Suppressor macrophage treated with lipopolysaccharide for 4 hours (primary cell): ENCODE data around the gene MIA2.
A peak's percentile ranks its signal among the peaks of the same experiment; 100 is the strongest.
"Not testable (repeated sequence)": the region's sequence is repeated elsewhere in the genome, so short reads cannot be mapped to it uniquely, and the experiment has no call there.

Experiments used
- DNase-seq: peaks from one replicate; pipeline ENCODE4 v3.0.0-alpha.2; 2020

The MIA2 gene

DNA sequence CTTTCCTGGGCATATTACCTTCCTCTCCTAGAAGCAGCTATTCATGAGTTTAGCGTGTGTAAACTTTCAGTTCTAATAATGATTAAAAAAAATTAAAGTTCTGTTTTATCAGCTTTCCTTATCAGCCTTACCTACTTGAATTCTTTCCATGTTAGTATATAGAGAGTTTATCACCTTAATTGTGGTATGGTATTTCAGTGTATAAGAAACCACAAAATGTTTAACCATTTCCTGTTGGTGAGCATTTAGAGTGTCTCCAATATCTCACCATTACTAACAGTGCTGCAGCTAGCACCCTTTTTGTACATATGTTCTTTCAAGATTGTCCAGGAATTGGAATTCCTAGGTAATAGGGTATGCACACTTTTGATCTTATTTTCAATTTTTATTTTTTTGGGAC is 109.1 kb downstream of the MIA2 start:
- no peak for DNase-seq

DNA sequence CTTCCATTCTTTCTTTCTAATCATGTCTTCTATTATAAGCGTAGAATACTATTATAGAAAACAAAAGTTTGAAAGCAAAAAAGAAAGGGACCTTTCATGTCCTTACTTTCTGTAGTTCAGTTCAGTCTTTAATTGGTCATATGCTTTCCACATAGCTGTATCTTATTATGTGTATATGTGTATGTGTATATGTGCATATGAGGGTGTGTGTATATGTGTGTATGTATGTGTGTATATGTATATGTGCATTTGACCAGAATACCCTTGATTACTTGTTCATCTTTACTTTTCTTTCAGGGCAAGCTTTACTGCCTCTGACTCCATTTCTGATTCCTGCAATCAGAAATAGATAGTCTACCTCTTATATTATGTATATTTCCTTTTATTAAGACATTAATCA is 109.9 kb downstream of the MIA2 start:
- no peak for DNase-seq

DNA sequence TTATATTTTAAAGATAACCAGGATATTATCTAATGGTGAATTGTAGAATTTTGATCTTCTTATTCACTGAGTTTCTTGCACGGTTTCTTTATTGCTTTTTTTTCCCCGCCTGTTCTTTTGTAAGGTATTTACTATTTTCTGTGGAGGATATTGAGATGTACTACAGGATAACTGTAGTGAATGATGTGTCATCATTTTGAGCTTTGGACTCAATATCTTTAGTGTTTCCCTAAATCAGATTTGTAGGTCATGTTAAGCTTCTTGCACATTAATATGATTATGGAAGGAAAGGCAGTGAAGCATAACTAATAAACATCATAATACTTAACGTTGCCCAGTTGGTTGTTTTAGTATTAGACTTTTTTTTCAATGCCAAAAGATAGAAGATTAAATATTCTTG is 117.2 kb downstream of the MIA2 start:
- no peak for DNase-seq

DNA sequence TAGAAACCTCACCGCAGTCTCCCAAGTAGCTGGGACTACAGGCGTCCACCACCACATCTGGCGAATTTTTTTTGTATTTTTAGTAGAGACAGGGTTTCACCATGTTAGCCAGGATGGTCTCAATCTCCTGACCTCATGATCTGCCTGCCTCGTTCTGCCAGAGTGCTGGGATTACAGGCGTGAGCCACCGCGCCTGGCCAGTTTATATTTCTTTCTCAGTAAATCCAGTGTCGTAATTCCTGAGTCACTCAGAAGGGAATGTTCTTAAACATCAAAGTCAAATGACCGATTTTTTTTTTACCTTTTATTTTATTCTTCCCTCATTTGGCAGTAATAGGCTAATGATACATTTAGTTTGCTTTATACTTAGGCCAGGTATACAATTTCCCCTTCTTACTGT is 118.0 kb downstream of the MIA2 start:
- no peak for DNase-seq

DNA sequence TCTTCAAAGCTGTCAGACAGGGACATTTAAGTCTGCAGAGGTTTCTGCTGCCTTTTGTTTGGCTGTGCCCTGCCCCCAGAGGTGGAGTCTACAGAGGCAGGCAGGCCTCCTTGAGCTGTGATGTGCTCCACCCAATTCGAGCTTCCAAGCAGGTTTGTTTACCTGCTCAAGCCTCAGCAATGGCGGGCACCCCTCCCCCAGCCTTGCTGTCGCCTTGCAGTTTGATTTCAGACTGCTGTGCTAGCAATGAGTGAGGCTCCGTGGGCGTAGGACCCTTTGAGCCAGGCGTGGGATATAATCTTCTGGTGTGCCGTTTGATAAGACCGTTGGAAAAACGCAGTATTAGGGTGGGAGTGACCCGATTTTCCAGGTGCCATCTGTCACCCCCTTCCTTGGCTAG is 125.4 kb downstream of the MIA2 start:
- DNase-seq = not testable (repeated sequence)

DNA sequence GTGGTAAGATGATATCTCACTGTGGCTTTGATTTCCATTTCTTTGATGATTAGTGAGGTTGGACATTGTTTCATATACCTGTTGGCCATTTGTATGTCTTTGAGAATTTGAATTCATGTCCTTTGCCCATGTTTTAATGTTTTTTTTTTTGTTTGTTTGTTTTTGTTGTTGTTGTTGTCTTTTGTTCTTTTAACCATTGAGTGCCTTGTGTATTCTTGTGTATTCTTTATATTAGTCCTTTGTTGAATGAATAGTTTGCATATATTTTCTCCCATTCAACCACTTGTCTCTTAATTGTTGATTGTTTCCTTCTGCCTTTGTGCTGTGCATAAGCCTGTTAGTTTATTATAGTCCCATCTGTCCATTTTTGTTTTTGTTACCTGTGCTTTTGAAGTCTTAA is 126.6 kb downstream of the MIA2 start:
- DNase-seq = no peak

DNA sequence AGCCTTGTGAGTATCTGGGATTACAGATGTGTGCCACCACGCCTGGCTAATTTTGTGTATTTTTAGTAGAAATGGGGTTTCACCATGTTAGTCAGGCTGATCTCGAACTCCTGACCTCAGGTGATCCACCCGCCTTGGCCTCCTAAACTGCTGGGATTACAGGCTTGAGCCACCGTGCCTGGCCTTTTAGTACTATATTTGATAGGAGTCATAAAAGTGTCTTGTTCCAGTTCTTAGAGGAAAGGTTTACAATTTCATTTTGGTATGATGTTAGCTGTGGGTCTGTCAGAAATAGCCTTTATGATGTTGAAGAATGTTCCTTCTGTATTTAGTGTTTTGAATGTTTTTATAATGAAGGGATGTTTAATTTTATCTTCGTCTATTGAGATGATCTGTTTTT is 127.8 kb downstream of the MIA2 start:
- not testable (repeated sequence) for DNase-seq

DNA sequence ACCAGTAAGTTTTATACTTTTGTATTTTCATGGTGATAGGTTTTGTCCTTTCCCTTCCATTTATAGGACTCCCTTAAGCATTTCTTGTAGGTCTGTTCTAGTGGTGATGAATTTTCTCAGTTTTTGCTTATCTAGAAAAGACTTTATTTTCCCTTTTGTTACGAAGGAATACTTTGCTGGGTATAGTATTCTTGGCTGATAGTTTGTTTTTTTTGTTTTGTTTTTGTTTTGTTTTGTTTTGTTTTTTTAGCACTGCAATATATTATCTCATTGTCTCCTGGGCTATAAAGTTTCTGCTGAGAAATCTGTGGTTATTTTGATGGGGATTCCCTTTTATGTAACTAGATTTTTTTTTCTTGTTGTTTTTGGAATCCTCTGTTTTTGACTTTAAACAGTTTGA is 130.8 kb downstream of the MIA2 start:
- DNase-seq = no peak

DNA sequence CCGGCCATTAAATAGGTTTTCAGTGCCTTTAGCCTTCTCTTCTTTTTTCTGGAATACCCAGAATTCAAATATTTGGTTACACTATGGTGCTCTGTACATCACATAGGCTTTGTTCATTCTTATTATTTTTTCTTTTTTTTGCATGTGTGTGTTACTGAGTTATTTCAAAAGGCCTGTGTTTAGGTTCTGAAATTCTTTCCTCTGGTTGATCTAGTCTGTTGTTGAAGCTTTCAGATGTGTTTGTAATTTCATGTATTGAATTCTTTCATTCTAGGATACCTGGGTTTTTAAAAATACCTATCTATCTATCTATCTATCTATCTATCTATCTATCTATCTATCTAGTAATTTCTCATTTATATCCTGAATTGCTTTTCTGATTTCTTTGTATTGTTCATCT is 131.6 kb downstream of the MIA2 start:
- no peak for DNase-seq

DNA sequence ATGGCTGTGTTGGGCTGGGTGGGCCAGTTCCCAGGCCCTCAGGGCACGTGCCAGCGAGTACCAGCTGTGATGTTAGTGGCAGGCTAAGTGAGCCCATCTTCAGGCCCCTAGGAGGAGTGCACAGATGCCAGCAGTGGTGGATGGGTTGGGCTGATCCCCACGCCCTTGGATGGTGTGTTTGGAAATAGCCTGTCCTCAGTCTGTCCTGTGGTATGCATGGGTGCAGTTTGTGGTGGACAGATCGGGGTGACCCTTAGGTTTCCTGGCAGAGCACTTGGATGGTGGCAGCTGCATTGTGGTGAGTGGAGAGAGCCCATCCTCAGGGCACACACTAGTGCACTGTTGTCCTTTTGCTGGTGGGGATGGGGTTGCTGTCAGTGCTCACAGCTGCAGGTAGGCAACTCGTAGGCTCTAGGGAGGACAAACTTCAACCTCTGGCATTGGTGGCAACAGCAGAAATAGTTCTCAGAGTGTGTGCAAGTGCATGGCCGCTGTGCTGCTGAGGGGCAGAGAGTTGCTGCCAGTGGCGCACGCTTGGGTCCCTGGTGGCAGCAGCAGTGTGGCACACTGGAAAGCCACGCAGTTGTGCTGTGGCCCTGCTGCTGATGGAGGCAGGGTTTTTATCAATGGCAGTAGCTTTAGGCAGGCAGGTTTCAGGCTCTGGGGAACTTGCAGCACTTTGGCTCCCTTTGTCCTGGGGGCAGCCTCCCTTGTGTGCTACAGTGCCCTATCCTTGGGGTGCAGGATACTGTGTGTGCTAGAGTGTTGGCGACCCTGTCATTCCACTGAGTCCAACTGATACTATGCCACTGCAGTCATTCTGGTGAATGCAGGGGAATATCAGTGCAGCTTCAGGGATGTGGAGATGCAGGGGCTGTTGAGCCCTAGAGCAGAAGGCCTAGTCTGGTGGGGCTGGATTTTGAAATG is 133.0 kb downstream of the MIA2 start:
- DNase-seq = no peak

DNA sequence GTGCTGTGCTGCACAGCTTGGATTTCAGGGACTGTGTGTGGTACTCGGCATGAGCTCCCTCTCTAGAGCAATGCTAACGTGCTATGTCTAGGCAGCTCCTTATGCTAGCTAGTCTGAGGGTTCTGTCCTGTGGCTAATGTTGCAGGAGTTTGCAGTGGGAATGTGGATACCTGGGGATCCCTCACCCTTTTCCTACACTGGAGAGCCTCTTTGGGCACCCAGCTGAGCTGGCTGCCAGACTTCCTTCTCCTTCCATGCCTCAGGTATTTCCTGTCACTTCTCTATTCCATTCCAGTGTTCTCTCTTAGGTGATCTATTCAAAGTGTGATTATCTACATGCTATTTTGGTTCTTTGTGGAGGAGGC is 133.7 kb downstream of the MIA2 start:
- no peak for DNase-seq

DNA sequence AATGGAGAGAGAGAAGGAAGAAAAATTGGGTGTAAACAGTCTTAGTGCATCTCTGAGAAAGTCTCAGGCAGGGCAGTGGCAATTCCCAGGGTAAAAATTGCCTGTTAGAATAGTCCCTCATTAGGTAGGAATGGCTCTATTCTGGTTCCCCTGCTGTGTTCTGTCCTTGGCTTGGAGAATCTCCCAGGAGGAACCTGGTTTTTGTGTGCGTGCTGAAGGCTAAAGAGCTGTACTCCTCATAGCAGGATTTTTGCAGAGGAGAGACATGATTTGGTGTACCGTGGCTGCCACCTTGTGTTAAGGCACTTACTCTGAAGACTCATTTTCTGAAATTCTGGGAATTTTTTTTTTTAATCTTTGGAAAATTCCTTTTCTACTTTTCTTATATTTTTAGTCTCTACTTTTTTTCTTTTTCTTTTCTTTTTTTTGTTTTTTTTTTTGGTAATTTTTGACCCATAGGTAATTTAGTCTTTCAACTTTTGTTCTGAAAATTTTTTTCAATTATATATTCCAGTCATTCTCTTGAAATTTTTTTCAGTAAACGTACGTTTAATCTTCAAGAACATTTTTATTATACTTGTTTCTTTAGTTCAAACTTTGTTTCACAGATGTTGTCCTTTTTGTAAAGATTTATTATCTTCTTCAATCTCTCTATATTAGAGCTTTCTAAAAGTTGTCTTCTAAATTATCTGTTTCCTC is 134.7 kb downstream of the MIA2 start:
- peak; percentile 25 for DNase-seq

DNA sequence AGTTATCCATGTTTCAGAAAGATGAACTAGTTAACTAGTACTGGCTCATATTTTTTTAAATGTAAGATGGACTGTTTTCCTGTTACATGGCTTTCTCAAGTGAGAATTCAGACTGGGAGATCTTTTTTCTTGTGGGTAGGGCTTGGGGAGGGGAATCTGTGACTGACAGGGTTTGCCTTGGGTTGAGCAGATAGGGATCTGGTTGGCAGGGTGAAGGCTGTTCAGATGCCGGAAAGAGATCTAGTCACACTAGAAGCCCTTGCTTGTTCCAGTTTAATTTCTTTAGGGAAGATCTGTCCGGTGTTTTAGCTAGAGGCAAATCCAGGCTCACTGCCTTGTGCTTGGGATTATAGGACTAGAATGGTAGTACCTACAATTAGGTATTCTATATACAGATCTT is 135.3 kb downstream of the MIA2 start:
- no peak for DNase-seq

DNA sequence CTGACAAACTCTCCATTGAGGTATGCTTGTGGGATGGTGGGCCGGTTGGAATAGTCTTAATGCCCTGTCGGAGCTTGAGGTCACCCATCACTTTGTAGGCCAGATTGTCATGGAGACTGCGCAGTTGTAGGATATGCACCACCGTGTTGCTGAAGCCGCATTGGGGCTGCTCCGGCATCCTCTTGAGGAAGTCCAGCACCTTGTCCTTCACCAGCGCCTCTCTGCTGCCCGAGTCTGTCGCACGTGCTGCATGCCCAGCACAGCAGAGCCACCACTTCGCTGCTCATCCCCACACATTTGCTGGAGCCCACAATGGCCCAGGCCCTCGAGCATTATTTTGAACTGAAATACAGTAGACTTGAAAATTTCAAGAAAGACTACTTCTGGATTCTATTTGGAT is 136.7 kb downstream of the MIA2 start:
- DNase-seq = no peak

DNA sequence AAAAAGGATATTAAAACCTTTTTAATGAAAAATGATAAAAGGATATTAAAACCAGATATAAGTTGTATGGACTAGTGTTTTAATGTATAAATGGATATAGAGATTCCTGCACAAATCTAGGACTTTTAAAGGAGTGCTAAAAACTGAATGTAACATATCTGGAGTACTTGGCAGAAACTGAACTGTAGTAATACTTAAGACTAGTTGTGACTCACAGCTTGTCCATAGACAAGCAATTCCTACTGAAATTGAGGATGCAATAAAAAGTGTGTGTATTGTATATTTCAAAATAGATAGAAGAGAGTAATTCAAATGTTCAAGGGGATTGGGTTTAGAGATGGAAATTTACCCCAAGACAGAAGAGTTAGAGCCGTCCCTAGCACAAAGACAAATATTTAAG is 138.9 kb downstream of the MIA2 start:
- no peak for DNase-seq

DNA sequence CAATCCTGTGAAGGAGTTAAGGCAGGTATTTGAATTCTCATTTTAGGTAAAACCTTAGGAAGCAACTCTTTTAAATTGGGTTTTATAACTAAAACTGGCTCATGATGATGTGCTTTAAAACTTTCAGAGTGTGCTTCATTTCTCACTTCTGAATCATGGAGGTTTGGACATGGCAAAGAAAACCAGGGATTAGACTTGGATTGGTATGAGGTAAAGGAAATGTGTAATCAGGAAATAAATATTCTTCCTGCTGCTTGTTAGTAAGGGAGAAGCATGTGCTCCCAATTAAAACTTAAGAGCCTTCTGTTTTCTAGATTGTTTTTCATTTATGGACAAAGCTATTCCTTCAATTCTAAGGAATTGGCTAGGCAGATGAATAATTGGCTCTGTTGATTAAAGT is 141.1 kb downstream of the MIA2 start:
- no peak for DNase-seq

DNA sequence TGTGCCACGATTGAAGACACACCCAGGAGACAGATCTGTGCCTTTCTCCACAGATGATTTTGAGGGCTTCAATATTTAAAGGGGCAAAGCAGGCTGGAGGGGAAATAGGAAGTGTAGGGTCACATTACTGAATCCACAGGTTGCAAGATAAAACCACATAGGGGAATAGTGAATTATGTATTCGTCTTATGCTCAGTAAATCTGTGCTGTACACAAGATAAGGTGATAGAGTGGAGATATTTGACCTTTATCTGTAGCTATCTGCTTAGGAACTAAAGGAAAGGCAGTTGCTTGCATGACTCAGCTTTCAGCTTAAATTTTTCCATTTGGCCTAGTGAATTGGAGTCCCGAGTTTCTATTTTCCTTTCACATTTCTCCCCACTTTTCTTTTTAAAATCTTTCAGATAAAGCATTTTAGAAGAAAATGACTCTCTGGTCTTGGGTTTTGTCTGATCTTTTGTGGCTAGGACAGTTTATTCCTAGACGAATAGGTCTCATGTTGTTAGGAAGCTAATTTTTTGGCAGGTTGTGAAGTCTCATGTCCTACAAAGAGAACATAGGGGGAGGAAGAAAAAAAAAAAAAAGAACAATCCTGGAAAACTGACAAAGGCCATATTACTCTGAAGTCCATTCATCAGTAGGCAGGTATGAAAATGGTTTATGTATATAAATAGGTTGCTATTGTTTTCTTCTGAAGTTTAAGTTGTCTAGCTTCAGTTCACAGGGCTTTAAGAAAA is 143.1 kb downstream of the MIA2 start:
- DNase-seq = peak; percentile 11

DNA sequence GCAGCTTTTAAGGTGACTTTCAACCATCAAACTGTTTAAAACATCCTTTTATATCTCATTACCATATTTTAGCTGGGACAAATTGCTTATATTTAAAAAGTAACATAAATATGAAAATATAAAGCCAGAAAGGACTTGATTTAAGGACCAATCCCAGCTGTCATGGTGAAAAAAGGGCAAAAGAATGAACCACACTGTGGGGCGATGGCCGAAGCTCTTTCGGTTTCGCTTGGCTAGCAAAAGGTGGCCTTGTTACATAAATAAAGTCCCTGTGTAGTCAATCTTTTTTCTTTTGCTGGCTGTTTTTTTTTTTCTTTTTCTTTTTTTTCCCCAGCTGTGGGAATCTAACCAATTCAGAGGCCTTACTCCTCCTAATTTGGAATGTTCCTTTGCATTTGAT is 147.7 kb downstream of the MIA2 start:
- DNase-seq = no peak

DNA sequence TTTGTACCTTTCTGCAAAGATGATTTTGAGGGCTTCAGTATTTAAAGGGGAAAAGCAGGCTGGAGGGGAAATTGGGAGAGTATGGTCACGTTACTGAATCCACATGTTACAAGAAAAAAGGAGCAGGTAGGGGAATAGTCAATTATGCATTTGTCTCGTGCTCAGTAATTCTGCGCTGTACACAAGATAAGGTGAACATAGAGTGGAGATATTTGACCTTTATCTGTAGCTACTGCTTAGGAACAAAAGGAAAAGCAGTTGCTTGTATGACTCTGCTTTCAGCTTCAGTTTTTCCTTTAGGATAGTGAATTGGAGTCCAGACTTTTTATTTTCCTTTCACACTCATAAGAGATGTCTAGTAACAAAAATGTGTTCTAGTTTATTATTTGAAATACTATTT is 148.7 kb downstream of the MIA2 start:
- DNase-seq = no peak

DNA sequence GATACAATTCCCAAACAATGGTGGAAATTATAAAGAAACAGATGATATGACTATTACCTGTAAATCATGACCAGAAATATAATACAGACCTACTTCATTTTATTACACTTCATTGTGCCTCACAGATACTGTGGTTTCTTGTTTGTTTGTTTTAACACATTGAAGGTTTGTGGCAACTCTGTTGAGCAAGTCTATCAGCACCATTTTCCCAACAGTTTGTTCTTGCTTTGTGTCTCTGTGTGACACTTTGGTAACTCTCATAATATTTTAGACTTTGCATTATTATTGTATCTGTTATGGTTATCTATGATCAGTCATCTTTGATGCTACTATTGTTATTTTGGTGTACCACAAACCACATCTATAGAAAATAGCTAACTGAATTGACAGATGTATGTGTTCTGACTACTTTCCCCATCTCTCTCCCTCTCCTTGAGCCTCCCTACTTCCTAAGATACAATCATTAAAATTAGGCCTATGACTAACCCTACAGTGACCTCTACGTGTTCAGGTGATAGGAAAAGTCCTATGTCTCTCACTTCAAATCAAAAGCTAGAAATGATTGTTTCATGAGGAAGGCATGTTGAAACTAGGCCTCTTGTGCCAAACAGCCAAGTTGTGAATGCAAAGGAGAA is 149.4 kb downstream of the MIA2 start:
- DNase-seq = no peak

DNA sequence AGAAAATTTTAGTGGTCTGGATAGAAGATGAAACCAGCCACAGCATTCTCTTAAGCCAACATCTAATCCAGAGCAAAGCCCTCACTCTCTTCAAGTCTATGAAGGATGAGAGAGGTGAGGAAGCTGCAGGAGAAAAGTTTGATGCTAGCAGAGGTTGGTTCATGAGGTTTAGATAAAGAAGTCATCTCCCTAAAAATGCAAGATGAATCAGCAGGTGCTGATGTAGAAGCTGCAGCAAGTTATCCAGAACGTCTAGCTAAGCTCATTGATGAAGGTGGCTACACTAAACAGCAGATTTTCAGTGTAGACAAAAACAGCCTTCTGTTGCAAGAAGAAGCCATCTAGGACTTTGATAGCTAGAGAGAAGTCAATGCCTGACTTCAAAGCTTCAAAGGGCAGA is 150.0 kb downstream of the MIA2 start:
- no peak for DNase-seq

DNA sequence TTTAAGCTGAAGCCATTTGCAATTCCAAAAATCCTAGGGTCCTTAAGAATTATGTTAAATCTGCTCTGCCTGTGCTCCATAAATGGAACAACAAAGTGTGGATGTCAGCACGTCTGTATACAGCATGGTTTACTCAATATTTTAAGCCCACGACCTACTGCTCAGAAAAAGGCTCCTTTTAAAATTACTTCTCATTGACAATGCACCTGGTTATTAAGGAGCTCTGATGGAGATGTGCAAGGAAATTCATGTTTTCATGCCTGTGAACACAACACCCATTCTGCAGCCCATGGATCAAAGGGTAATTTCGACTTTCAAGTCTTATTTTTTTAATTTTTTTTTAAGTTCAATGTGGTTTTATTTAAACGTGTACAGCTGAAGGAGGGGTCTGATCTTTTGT is 150.5 kb downstream of the MIA2 start:
- DNase-seq = no peak

DNA sequence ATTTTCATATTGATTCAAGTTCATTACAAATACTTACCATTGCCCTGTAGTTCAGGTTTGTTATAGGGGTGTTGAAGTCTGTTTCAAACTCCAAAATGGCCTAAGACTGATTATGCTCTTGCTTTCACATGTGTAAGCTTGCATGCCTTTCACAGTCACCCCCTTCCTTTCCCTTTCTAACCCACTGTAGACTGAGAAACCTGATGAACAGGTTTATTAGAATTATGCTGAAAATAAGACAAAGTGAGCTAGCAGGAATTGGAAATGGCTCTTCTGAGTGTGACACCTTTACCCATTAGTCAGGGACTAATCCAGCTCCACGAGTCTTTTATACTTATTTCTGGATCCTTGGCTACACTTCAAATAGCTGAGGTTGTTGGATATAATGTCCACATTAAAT is 159.6 kb downstream of the MIA2 start:
- no peak for DNase-seq
